A172 (cell line): ENCODE measurements around the gene PCP4L1. TPM values are rescaled to one million over a fixed set of nuclear protein-coding genes. Genes with fewer than 3 reads are reported as not detected.
"Not testable (repeated sequence)": the region's sequence is repeated elsewhere in the genome, so short reads cannot be mapped to it uniquely, and the experiment has no call there.

Source experiments
- DNase-seq: peaks from one replicate; pipeline ENCODE4 v3.0.0-alpha.2; 2015; ENCODE audit warnings: low spot score
- total RNA-seq: library from RNA; depleted of rRNA; stranded (reverse); fragments of >200 nt; shearing (Covaris generic); gene quantifications from 2 replicates; pipeline ENCODE4 v1.2.3, GENCODE V29; 2014; rRNA removed

The PCP4L1 gene
- total RNA-seq, 1 experiment from 2014 or later, result not detected

- peak; percentile 82 for DNase-seq
These were observed 55.8 kb downstream of the PCP4L1 start, which contains the start of gene SDHC for GRCh38 chr1:161314201-161314981. SDHC (plus strand) TSS chr1:161314381; CDS start chr1:161314406, 25 bp downstream.

DNA sequence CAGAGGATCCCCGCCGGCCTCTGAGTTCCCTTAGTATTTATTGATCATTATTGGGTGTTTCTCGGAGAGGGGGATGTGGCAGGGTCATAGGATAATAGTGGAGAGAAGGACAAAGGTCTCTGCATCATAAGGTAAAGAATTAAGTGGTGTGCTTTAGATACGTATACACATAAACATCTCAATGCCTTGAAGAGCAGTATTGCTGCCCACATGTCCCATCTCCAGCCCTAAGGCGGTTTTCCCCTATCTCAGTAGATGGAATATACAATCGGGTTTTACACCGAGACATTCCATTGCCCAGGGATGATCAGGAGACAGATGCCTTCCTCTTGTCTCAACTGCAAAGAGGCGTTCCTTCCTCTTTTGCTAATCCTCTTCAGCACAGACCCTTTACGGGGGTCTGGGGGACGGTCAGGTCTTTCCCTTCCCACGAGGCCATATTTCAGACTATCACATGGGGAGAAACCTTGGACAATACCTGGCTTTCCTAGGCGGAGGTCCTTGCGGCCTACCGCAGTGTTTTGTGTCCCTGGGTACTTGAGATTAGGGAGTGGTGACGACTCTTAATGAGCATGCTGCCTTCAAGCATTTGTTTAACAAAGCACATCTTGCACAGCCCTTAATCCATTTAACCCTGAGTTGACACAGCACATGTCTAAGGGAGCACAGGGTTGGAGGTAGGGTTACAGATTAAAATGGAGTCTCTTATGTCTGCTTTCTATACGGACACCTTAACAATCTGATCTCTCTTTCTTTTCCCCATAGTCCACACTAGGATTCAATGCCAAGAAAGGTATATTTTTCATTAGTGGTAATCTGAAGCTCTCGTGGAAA, 57.5 kb downstream of the PCP4L1 start:
- not testable (repeated sequence) for DNase-seq

DNA sequence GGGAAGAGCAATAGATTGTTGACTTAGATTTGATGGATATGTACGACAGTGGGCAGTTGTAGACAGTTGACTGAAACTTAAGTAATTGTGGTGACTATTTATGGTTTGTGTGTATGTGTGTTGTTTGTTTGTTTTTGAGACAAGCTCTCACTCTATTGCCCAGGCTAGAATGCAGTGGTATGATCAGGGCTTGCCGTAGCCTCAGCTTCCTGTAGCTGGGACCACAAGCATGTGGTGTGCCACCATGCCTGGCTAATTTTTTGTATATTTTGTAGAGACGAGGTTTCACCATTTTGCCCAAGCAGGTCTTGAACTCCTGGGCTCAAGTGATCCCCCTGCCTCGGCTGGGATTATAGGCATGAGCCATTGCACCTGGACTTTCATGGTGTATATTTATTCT, 65.5 kb downstream of the PCP4L1 start:
- DNase-seq, result no peak

DNA sequence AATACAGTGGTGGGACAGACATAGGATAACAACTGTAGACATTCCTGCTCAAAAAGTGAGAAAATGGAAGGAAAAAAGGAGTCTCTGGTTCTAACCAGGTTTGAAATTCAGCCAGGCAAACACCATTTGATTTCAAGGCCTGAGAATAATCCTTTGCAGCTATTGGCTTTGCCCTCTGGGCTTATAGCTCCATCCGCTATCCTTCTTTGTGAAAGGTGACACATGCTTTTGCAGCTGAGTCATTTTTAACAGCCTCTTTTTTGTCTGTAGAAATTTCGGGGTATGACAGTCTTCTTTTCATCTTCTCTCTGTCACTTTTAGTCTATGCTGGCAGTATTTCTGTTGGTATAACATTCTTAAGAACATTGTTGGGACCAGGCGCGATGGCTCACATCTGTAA, 71.8 kb downstream of the PCP4L1 start:
- DNase-seq, result peak; percentile 58

- no peak for DNase-seq
These were observed 74.6 kb downstream of the PCP4L1 start for GRCh38 chr1:161333166-161333565.

Other genes starting within 250 kb of the PCP4L1 start
- 7.3 and 9.2 TPM in 2 replicates for gene F11R, start 237.6 kb upstream of the PCP4L1 start, total RNA-seq
- not detected in 2 replicates for gene TSTD1, start 219.8 kb upstream of the PCP4L1 start, total RNA-seq
- gene USF1, start 212.8 kb upstream of the PCP4L1 start, total RNA-seq, result 79.9 and 107 TPM in 2 replicates
- gene ARHGAP30, start 188.9 kb upstream of the PCP4L1 start, total RNA-seq, result 0.07 and 0.38 TPM in 2 replicates
- gene NECTIN4, start 169.2 kb upstream of the PCP4L1 start, total RNA-seq, result 1.6 and 2.2 TPM in 2 replicates
- gene KLHDC9, start 160.4 kb upstream of the PCP4L1 start, total RNA-seq, result 3.8 and 4.0 TPM in 2 replicates
- 197 and 218 TPM in 2 replicates for gene PFDN2, start 140.7 kb upstream of the PCP4L1 start, total RNA-seq
- 26.8 and 27.8 TPM in 2 replicates for gene NIT1, start 140.6 kb upstream of the PCP4L1 start, total RNA-seq
- 37.8 and 40.1 TPM in 2 replicates for gene DEDD, start 126.1 kb upstream of the PCP4L1 start, total RNA-seq
- 95.7 and 128 TPM in 2 replicates for gene UFC1, start 104.8 kb upstream of the PCP4L1 start, total RNA-seq
- gene USP21, start 99.2 kb upstream of the PCP4L1 start, total RNA-seq, result 5.2 and 5.7 TPM in 2 replicates
- 37.1 and 39.9 TPM in 2 replicates for gene PPOX, start 92.3 kb upstream of the PCP4L1 start, total RNA-seq
- gene B4GALT3, start 81.2 kb upstream of the PCP4L1 start, total RNA-seq, result 59.5 and 61.1 TPM in 2 replicates
- gene ADAMTS4, start 59.7 kb upstream of the PCP4L1 start, total RNA-seq, result not detected in 2 replicates
- 179 and 197 TPM in 2 replicates for gene NDUFS2, start 56.4 kb upstream of the PCP4L1 start, total RNA-seq
- not detected in 2 replicates for gene FCER1G, start 43.5 kb upstream of the PCP4L1 start, total RNA-seq
- not detected in 2 replicates for gene APOA2, start 35.1 kb upstream of the PCP4L1 start, total RNA-seq
- gene TOMM40L, start 32.7 kb upstream of the PCP4L1 start, total RNA-seq, result 16.1 and 16.8 TPM in 2 replicates
- gene NR1I3, start 20.5 kb upstream of the PCP4L1 start, total RNA-seq, result 0.50 TPM in 1 of 2 replicates, not detected in the other
- 0.21 and 4.8 TPM in 2 replicates for gene MPZ, start 51.2 kb downstream of the PCP4L1 start, total RNA-seq
- gene SDHC, start 55.6 kb downstream of the PCP4L1 start, total RNA-seq, result 32.8 and 48.8 TPM in 2 replicates
- not detected in 2 replicates for gene CFAP126, start 109.1 kb downstream of the PCP4L1 start, total RNA-seq
- 0.40 and 0.98 TPM in 2 replicates for gene FCGR2A, start 246.7 kb downstream of the PCP4L1 start, total RNA-seq